Upper lobe of left lung (tissue), 4 donors: ENCODE measurements around the gene XDH.

Experiments
- POLR2A ChIP-seq, 4 donors: fragments of 450-650 bp; IDR thresholded peaks; one replicate each; pipeline ENCODE4 v1.5.1; 2016 to 2017; ENCODE audit warnings: antibody characterized with exemption in 4 of 4, mild to moderate bottlenecking in 2 of 4
- TF ChIP-seq, protein P1 (sequence below), 6 experiments: fragments of 450-650 bp in 4 of 6; fragments of 200-600 bp in 2 of 6; sonication (generic) in 2 of 6; IDR thresholded peaks; one replicate each; pipeline ENCODE4 v1.5.1; 2016 to 2019; ENCODE audit warnings: antibody characterized with exemption in 6 of 6

DNA sequence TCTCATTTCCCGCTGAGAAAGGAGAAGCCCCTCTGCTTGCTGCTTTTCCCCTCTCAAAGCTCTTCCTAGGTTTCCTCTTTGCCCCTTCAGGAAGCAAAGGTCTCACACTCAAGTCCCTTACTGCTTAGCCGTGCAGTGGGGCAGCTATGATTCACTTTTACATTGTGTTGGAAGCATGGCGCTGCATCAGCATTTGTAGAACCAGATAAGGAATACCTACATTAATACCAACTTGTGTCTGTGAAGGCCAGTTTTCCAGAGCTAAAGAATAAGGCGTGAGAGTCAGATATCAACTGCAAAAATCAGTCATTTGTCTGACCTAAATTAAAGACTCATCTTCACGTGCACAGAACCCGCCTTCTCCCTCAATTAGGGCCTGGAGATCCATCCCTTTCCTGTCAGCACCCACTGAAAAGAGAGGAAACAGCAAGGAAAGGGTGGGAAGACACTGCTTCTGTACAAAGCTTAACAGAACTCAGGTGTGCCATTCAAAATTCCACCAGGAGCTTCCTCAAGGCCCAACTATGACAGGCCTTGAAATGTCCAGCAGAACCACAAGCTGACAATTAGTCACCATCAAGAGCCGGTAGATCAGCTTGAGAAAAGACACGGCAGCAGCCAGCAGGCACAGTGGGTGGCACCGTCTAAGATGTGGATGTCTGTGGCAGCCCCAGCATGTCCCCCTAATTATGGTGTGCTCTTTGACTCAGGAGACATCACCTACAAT is 16.1 kb upstream of the XDH start:
- no peak for TF ChIP-seq POLR2A (IDR thresholded peaks at IDR 0.05)
- TF ChIP-seq, protein P1, sequence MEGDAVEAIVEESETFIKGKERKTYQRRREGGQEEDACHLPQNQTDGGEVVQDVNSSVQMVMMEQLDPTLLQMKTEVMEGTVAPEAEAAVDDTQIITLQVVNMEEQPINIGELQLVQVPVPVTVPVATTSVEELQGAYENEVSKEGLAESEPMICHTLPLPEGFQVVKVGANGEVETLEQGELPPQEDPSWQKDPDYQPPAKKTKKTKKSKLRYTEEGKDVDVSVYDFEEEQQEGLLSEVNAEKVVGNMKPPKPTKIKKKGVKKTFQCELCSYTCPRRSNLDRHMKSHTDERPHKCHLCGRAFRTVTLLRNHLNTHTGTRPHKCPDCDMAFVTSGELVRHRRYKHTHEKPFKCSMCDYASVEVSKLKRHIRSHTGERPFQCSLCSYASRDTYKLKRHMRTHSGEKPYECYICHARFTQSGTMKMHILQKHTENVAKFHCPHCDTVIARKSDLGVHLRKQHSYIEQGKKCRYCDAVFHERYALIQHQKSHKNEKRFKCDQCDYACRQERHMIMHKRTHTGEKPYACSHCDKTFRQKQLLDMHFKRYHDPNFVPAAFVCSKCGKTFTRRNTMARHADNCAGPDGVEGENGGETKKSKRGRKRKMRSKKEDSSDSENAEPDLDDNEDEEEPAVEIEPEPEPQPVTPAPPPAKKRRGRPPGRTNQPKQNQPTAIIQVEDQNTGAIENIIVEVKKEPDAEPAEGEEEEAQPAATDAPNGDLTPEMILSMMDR (IDR thresholded peaks at IDR 0.05) = no peak
